GM21737 (cell line): ENCODE data around the gene BTN3A1.
"Not testable (repeated sequence)": the region's sequence is repeated elsewhere in the genome, so short reads cannot be mapped to it uniquely, and the experiment has no call there.

ENCODE experiments used
- ATAC-seq: cut with Tn5 transposase; IDR thresholded peaks from one replicate; pipeline ENCODE4 v1.9.1; 2021; ENCODE audit warnings: mild to moderate bottlenecking, moderate library complexity; ENCODE audit not compliant: unreplicated experiment

Gene BTN3A1

GRCh38 chr6:26438000-26438399, 35.9 kb downstream of the BTN3A1 start:
- ATAC-seq = no peak

GRCh38 chr6:26439151-26440125, 37.4 kb downstream of the BTN3A1 start:
- no peak for ATAC-seq

- ATAC-seq = no peak
Measured at GRCh38 chr6:26440977-26441358, 38.9 kb downstream of the BTN3A1 start.

- ATAC-seq = no peak
Measured at GRCh38 chr6:26441977-26442376, 39.9 kb downstream of the BTN3A1 start.

GRCh38 chr6:26445934-26446667, 44.0 kb downstream of the BTN3A1 start:
- ATAC-seq = no peak

DNA sequence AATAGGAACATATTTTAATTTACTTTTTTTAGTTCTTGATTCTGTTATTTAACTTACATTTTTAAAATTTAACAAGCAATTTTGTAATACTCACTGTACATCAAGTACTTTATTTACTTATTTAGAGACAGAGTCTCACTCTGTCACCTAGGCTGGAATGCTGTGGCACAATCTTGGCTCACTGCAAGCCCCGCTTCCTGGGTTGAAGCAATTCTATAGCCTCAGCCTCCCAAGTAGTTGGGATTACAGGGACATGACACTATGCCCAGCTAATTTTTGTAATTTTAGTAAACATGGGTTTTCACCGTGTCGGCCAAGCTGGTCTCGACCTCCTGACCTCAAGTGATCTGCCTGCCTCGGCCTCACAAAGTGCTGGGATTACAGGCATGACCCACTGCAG, 45.2 kb downstream of the BTN3A1 start:
- no peak for ATAC-seq

- no peak for ATAC-seq
Measured at GRCh38 chr6:26450240-26450639, 48.2 kb downstream of the BTN3A1 start.

- ATAC-seq = no peak
Measured at GRCh38 chr6:26452631-26453235, 50.7 kb downstream of the BTN3A1 start.

GRCh38 chr6:26454631-26455030, 52.6 kb downstream of the BTN3A1 start:
- no peak for ATAC-seq

DNA sequence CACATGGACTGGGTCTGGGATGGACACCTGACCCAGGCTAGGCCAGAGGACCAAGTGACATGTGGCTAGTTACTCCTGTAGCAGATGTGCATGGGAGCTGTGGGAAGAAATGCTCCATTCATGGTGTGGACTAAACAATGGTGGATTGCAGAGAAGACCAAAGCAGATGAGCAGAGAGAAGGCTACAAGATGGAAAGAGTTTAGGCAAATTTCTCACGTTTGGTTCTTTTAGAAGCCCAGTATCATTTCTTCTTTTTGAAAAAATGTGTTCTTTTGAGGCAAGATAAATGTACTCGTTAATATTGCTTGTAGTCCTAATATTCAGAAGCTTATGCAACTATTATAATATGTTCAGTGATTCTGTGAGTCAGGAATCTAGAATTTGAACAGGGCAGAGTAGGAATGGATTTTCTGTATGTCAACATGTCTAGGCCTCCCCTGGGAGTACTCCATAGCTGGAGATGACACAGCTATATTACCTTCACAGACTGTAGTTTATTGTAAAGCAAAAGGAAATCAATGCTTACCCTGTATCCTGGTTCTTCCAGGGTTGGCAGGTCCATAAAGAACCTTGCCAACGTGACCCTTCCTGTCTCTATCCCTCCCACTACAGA, 53.4 kb downstream of the BTN3A1 start:
- ATAC-seq = no peak

DNA sequence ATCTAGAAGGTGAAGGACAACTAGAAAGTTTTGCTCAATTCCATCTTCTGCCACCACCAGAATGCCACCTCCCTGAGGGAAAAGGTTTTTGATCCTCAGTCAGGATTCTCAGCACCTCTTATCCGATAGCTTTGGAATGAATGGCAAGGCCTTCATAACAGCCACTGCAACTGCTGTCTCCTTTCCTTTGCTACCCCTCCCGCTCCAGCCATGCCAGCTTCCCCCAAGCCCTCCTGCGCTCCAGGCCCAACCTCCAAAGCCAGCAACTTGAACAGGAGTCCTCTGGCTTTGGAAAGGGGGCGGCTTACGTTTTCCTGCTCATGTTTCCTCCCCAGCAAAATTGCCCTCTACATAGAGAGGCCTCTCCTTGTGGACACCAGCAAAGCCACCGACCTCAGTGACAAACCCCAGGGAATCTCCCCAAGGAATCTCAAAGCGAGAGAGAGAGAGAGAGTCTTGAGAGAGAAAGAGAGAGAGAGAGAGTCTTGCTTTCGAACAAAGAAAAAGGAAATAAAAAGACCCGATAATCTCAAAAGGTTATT, 55.3 kb downstream of the BTN3A1 start:
- ATAC-seq = peak; percentile 10

- ATAC-seq = peak; percentile 95
Measured at GRCh38 chr6:26457806-26458688, 56.0 kb downstream of the BTN3A1 start, which contains the start of gene BTN2A1. Gene BTN2A1 (plus strand): TSS chr6:26457955. CDS start chr6:26458637, 682 bp downstream.

DNA sequence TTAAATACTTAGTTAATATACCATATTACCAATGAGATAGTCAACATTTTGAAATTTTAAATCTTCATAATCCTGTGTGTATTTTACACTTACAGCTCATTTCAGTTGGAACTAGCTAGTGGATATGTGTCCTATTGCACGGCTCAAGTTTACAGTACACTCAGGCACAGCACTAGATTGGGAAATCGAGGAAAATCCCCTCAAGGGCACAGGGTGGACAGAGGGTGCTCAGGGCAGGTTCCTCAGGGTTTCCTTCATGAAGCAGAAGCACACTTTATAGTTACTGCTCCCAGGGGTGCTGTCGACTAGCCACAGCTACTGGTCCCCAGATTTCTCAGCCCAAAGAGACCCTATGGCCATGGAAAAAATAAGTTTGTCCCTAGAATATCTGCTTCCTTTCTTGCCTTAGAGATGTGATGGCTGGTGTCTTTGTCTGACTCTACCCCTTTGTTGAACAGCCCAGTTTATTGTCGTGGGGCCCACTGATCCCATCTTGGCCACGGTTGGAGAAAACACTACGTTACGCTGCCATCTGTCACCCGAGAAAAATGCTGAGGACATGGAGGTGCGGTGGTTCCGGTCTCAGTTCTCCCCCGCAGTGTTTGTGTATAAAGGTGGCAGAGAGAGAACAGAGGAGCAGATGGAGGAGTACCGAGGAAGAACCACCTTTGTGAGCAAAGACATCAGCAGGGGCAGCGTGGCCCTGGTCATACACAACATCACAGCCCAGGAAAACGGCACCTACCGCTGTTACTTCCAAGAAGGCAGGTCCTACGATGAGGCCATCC, 57.1 kb downstream of the BTN3A1 start:
- no peak for ATAC-seq

DNA sequence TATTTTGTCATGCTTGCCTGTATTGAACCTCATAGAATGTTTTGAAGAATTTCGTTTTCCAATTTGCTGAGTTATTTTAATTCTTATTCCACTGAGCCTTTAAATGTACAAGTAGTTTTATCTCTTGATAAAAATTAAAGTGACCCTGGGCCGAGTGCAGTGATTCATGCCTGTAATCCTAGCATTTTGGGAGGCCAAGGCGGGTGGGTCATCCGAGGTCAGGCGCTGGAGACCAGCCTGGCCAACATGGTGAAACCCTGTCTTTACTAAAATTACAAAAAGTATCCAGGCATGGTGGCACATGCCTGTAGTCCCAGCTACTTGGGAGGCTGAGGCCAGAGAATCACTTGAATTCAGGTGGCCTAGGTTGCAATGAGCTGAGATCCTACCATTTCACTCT, 59.3 kb downstream of the BTN3A1 start:
- ATAC-seq = not testable (repeated sequence)

DNA sequence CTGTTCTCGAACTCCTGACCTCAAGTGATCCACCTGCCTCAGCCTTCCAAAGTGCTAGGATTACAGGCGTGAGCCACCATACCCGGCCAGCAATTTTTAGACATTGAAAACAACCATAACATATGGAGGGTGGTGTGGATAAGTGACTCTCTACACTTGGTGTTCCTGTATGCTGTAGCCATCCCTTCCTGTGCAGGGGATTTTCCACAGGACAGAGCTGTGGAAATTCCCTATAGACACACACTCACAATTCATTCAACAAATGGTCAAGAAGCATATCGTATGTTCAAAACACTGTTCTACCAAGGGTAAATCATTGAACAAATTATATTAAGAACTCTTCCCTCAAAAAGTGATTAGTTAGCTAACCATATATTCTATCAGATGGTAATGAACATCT, 61.9 kb downstream of the BTN3A1 start:
- no peak for ATAC-seq

DNA sequence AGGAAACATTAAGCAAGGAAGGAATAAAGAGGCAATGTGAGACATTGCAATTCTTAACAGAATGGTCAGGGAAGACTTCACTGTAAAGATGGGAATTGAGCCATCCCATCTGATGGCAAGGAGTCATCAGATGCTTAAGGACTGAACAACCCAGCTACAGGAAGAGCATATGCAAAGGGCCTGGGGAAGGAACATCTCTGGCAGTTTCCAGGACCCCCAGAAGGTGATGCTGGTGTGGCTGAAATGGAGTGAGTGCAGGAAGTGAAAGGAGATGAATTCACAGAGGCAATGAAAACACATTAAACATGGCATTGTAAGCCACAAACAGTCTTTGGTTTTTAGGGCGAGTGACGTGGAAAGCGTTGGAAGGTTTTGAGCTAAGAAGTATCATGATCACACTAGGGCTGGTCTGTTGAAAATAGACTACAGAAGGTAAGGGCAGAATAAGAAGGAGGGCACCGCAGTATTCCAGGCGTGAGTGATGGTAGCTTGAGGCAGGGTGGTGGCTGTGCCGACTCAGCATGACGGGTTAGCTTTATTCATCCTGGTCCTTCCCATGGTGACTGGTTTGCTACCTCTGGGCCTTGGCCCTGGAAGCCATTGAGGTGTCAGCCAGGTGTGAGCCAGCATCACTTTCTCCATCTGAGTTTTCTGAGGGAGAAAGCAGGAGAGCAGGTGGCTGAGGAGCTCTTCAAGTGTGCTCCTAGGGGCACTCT, 62.5 kb downstream of the BTN3A1 start:
- ATAC-seq = no peak
